Epithelial cell of proximal tubule (primary cell): Measurements from ENCODE around the gene BLNK. TPM values are rescaled to one million over a fixed set of nuclear protein-coding genes. Genes with fewer than 3 reads are reported as not detected.
"Not testable (repeated sequence)": the region's sequence is repeated elsewhere in the genome, so short reads cannot be mapped to it uniquely, and the experiment has no call there.

Experiments
- DNase-seq: peaks from one replicate; pipeline ENCODE4 v3.0.0-alpha.2; 2011; ENCODE audit warnings: low read depth
- H3K4me3 ChIP-seq: 2 replicates; pipeline ENCODE4 v1.5.1; 2011; ENCODE audit warnings: low read depth, mild to moderate bottlenecking, low read length
- CTCF ChIP-seq: conservative IDR thresholded peaks from 2 replicates; pipeline ENCODE4 v1.5.1; 2012; ENCODE audit warnings: low read depth, mild to moderate bottlenecking, low read length
- total RNA-seq: library from RNA; depleted of rRNA; stranded (reverse); fragments of >200 nt; gene quantifications from 2 replicates; pipeline ENCODE4 v1.2.3, GENCODE V29; 2015

Gene BLNK
- total RNA-seq, 1 donor from 2014 or later = 0.12 TPM

DNA sequence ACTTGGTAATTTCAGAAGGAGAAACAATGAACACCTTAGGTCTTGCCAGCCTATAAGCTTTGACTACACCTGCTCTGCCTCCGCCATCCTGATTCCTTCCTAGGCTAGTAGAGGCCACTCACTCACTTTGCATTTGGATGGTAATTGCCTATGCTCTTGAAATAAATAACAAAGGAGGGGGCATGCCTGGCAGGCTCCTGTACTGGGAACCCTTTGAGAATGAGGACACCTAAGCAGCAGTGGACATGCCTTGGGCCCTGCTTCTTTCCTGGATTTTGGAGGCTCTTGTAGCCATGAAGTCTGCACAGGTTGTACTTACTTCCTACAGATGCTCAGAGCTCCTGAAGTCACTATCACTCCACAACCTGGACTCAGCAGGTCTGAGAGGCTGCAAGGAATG is 65.8 kb downstream of the BLNK start:
- no peak for DNase-seq
- no peak overlapping the region for H3K4me3 ChIP-seq
- no peak for TF ChIP-seq CTCF

GRCh38 chr10:96201525-96201924 is 69.8 kb downstream of the BLNK start:
- no peak for TF ChIP-seq CTCF
- no peak for DNase-seq
- no peak overlapping the region for H3K4me3 ChIP-seq

- not testable (repeated sequence) for DNase-seq, H3K4me3 ChIP-seq
Observed at GRCh38 chr10:96189505-96189904, 81.9 kb downstream of the BLNK start.

DNA sequence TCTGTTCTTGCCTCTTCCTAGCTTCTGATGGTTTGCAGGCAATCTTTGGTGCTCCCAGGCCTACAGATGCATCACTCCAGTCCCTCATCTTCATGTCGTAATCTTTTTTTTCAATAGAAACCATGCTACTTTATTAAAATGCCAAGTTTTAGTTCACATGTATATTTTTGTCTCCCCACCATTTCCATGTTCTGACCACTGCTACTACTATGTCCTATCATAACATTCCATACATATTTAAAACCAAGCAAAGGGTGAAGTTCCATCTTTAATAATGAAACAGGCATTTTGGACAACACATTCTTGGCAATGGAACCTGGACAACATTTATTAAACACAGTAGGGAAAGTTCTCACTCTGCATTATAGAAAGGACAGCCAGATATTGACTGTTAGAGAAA is 82.5 kb downstream of the BLNK start:
- no peak for DNase-seq
- no peak for TF ChIP-seq CTCF
- no peak overlapping the region for H3K4me3 ChIP-seq

- TF ChIP-seq CTCF = no peak
- no peak for DNase-seq
- no peak overlapping the region for H3K4me3 ChIP-seq
Observed at GRCh38 chr10:96188421-96188820, 82.9 kb downstream of the BLNK start.

GRCh38 chr10:96176985-96177384 is 94.4 kb downstream of the BLNK start:
- DNase-seq = no peak
- TF ChIP-seq CTCF = no peak
- H3K4me3 ChIP-seq = no peak overlapping the region

DNA sequence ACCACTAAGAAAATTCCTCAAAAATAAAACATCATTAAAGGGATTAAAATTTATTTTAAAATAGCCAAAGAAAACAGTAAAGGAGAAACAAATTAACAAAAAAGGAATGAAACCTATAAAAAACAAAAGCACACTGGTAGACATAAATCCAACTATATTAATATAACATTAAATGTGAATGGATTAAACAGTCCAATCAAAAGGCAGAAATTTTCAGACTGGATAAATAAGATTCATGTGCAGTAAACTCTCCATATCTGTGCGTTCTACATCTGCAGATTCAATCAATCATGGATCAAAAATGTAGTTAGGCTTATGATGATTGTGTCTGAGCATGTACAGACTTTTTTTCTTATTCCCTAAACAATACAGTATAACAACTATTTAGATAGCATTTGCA is 98.7 kb downstream of the BLNK start:
- DNase-seq = no peak
- TF ChIP-seq CTCF = no peak
- no peak overlapping the region for H3K4me3 ChIP-seq

- no peak for TF ChIP-seq CTCF
- H3K4me3 ChIP-seq = no peak overlapping the region
- no peak for DNase-seq
Observed at GRCh38 chr10:96170230-96170629, 101.1 kb downstream of the BLNK start.
